A673 (cell line): ENCODE measurements around the gene COPRS. TPM values are rescaled to one million over a fixed set of nuclear protein-coding genes. Genes with fewer than 3 reads are reported as not detected.

ENCODE experiments used
- BruUV-seq: library from RNA; stranded (reverse); fragments of 400-500 nt; replicated peaks from 2 replicates; lab custom pipeline; 2021; lab: Mats Ljungman, UMichigan
- CTCF ChIA-PET: fragments of 300-600 bp; sonication (Branson Sonifier 250); formaldehyde crosslinking; loops from one replicate; lab custom pipeline; 2022; ENCODE audit warnings: antibody characterized with exemption; lab: Charles Lee
- POLR2A ChIA-PET: fragments of 300-600 bp; sonication (Branson Sonifier 250); formaldehyde crosslinking; loops from one replicate; lab custom pipeline; 2022; ENCODE audit warnings: antibody characterized with exemption; ENCODE audit not compliant: low non-redundant PET; lab: Charles Lee
- DNase-seq: peaks from one replicate; pipeline ENCODE4 v3.0.0-alpha.2; 2015; ENCODE audit warnings: low spot score
- H3K27ac ChIP-seq: fragments of 200-600 bp; sonication (generic); 2 replicates; pipeline ENCODE4 v1.5.1; 2016; ENCODE audit warnings: mixed run types, low read depth, mild to moderate bottlenecking, mixed read lengths, antibody characterized with exemption, low read length; ENCODE audit not compliant: poor library complexity, severe bottlenecking
- H3K27me3 ChIP-seq: fragments of 200-600 bp; sonication (generic); replicated peaks from 2 replicates; pipeline ENCODE4 v1.6.1; 2017; ENCODE audit warnings: mixed run types, low read depth, mild to moderate bottlenecking, mixed read lengths, antibody characterized with exemption, low read length; ENCODE audit not compliant: insufficient read depth, poor library complexity
- H3K36me3 ChIP-seq: fragments of 200-600 bp; sonication (generic); 2 replicates; pipeline ENCODE4 v1.6.1; 2016; ENCODE audit warnings: mixed run types, mild to moderate bottlenecking, mixed read lengths, antibody characterized with exemption, low read length; ENCODE audit not compliant: insufficient read depth, poor library complexity, severe bottlenecking
- H3K4me1 ChIP-seq: fragments of 200-600 bp; sonication (generic); 2 replicates; pipeline ENCODE4 v1.6.1; 2017; ENCODE audit warnings: mixed run types, mild to moderate bottlenecking, mixed read lengths, antibody characterized with exemption, low read length; ENCODE audit not compliant: insufficient read depth, poor library complexity, severe bottlenecking
- H3K4me3 ChIP-seq: fragments of 200-600 bp; sonication (generic); 2 replicates; pipeline ENCODE4 v1.5.1; 2016; ENCODE audit warnings: low read depth, mixed run types, mild to moderate bottlenecking, mixed read lengths, low read length; ENCODE audit not compliant: poor library complexity, severe bottlenecking
- H3K9me3 ChIP-seq: fragments of 200-600 bp; sonication (generic); 2 replicates; pipeline ENCODE4 v1.6.1; 2016; ENCODE audit warnings: mixed run types, low read depth, mild to moderate bottlenecking, mixed read lengths, antibody characterized with exemption, low read length; ENCODE audit not compliant: poor library complexity, severe bottlenecking
- CTCF ChIP-seq: fragments of 300-800, 200-600 bp; sonication (generic); conservative IDR thresholded peaks from 2 replicates; pipeline ENCODE4 v1.5.1; 2017; ENCODE audit warnings: low read depth, mild to moderate bottlenecking, antibody characterized with exemption, low read length, moderate library complexity, mixed read lengths
- EZH2 ChIP-seq: fragments of 200-600 bp; sonication (generic); IDR thresholded peaks from 2 replicates; pipeline ENCODE4 v1.6.1; 2017; ENCODE audit warnings: borderline replicate concordance, low read depth, mild to moderate bottlenecking, mixed read lengths, antibody characterized with exemption, low read length; ENCODE audit not compliant: poor library complexity, severe bottlenecking
- intact Hi-C: fragments of 100-400 bp; cut with micrococcal nuclease; formaldehyde crosslinking; loops from one replicate; pipeline ENCODE4 v1.10.0; 2022; ENCODE audit not compliant: unreplicated experiment
- total RNA-seq: library from RNA; stranded (reverse); gene quantifications from 2 replicates; pipeline ENCODE4 v1.2.3, GENCODE V29; 2021

COPRS gene
- total RNA-seq, 1 experiment from 2014 or later: 33.3 TPM

GRCh38 chr17:31877341-31877740 lies 18.3 kb upstream of the COPRS start:
- no TSS peak for BruUV-seq
- Histone ChIP-seq H3K27ac (no peak overlapping the region), H3K4me1 (no peaks in the 10 kb centered on the region), H3K27me3 (no peaks in the 10 kb centered on the region), H3K9me3 (no peaks in the 10 kb centered on the region), H3K36me3 (peaks cover 14% of the 10 kb centered on the region), H3K4me3 (no peak overlapping the region)
- CTCF ChIA-PET: no interaction called here
- no peak for DNase-seq
- POLR2A ChIA-PET: no interaction called here
- intact Hi-C loops: no loop called here
- TF ChIP-seq EZH2: no peak
- TF ChIP-seq CTCF: no peak

- peaks cover 14% of the 10 kb centered on the region for H3K36me3 ChIP-seq
- no peaks in the 10 kb centered on the region for H3K27me3 ChIP-seq
- DNase-seq: no peak
- H3K4me3 ChIP-seq: no peak overlapping the region
- no peaks in the 10 kb centered on the region for H3K4me1 ChIP-seq
- no TSS peak for BruUV-seq
- H3K9me3 ChIP-seq: no peaks in the 10 kb centered on the region
- no peak overlapping the region for H3K27ac ChIP-seq
- TF ChIP-seq EZH2: no peak
- no peak for TF ChIP-seq CTCF
- POLR2A ChIA-PET: no interaction called here
- intact Hi-C loops: no loop called here
- CTCF ChIA-PET: no interaction called here
These were observed 16.0 kb upstream of the COPRS start for GRCh38 chr17:31875081-31875480.

GRCh38 chr17:31869797-31870568 lies 10.9 kb upstream of the COPRS start:
- TF ChIP-seq CTCF (no peak), EZH2 (no peak)
- Histone ChIP-seq H3K36me3 (peaks cover 11% of the 10 kb centered on the region), H3K9me3 (no peaks in the 10 kb centered on the region), H3K27ac (no peak overlapping the region), H3K4me3 (no peak overlapping the region), H3K27me3 (no peaks in the 10 kb centered on the region), H3K4me1 (no peaks in the 10 kb centered on the region)
- ChIA-PET POLR2A (no interaction called here), CTCF (no interaction called here)
- intact Hi-C loops: no loop called here
- BruUV-seq: no TSS peak
- DNase-seq: no peak
